Islet precursor cell (in vitro differentiated cells): ENCODE results near the gene STUM.
A peak's percentile ranks its signal among the peaks of the same experiment; 100 is the strongest.

ENCODE experiments used
- DNase-seq: peaks from one replicate; pipeline ENCODE4 v3.0.0-alpha.2; 2018

Gene STUM

DNA sequence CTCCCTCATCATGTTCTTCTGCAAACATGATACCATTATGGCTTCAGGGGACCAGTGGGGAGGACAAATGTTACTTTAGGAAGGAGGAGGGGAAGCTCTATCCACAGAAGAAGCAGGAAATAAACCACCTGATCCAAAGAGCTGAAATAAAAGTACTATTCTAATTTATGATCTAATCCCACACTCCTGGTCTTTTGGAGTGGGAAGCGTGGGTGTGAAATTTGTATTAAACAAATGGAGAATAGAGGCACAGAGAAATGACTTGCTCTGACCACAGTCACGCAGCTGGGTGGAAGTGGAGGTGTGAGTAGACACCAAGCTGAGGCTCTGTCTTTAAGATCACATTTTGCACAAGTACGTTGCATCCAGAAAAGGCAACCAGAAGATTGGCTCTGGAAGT is 14.5 kb upstream of the STUM start:
- DNase-seq: no peak

- DNase-seq: no peak
These were observed 13.9 kb upstream of the STUM start for GRCh38 chr1:226534645-226535044.

DNA sequence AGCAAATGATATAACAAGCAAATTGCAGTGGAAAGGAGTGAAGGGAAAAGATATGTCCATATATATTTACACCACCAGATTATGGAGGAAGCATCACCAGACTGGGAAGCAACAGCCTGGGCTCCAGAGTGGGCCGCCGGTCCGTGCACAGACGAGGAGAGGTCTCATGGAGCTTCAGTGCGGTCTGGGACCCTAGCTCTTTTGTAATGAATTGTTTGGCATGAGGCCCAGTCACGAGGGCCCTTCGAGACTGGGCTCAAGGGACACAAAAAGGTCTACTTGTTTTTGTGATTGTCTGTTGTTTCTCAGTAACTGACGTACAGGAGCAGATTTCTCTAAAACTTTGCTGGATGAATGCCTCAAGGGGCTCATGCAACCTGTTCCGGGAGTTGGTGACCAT is 12.9 kb upstream of the STUM start:
- DNase-seq: no peak

DNA sequence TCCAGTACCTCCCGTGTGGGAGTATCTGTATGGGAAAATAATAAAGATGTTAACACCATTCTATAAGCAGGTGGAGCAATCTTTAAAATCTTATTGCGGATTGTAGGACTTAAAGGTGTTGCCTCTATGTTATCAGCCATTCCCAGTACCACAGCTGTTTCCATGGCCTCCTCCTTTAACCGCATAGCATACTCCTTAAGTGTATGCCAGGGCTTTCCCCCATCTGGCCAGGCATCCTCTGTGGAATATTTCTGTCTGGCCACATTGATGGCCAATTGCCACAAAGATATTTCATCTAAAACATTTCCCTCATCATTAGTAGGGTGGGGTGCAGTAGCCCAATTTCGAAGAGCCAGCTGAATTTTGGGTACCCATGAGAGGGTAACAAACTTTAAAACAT is 7.3 kb upstream of the STUM start:
- DNase-seq: no peak

DNA sequence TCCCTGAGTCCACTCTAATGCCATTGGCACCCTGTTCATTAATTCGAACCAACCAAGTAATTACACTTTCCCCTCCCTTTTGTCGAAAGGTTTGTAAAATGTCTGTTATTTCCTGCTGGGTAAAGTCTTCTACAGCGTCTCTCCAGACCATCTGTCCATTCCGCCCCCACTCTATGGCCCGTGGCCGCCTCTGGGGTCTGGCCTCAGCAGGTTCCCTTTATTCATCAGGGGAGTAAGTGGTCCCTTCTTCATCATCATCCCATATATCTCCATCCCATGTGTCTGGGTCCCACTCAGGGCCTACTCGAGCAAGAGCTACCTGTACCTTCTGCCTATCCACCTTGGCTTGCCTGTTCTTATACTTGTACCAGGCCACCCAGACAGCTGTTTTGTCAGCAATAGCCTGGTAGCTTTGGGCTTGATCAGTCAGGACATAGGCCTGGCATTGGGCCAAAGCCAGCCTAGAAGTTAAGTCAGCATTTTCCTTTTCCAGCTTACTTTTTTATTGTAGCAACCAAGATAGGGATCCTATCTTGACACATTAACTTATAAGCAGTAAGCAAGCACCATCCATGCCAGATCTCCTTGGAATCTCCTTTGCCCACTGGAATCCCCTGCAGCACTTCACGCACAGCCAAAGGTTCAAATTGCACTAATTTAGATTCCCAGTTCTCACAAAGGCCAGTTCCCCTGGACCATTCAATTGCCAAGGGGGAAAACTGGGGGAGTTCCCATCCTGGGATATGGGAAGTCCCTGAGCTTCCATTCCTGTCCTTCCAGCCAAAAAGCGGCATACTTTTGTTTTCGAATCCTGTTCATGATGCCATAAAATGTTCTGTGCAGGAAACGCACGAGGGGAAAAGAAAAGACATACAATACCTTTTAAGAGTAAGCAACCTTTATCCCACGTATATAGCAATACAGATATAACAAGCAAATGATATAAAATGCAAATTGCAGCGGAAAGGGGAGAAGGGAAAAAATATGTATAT is 6.6 kb upstream of the STUM start:
- no peak for DNase-seq

DNA sequence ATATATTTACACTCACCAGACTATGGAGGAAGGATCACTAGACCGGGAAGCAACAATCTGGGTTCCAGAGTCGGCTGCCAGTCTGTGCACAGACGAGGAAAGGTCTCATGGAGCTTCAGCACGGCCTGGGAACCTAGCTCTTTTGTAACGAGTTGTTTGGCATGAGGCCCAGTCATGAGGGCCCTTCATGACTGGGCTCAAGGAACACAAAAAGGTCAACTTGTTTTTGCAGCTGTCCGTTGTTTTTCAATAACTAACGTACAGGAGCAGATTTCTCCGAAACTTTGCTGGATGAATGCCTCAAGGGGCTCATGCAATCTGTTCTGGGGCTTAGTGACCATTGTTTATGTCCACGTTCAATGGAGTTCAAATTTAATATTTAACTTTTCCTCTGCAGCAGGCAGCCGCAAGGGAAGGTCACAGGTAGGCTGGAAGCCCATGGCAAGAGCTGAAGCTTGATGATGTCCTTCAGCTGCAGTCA is 5.9 kb upstream of the STUM start:
- no peak for DNase-seq

GRCh38 chr1:226545836-226546596 is 2.5 kb upstream of the STUM start:
- no peak for DNase-seq

GRCh38 chr1:226546926-226547325 is 1.6 kb upstream of the STUM start:
- no peak for DNase-seq

- DNase-seq: peak; percentile 94
These were observed 791 bp upstream of the STUM start for GRCh38 chr1:226547754-226548191.

GRCh38 chr1:226549094-226549936 is 751 bp downstream of the STUM start:
- no peak for DNase-seq

- DNase-seq: peak; percentile 69
These were observed 1.5 kb downstream of the STUM start for GRCh38 chr1:226549937-226550671.

- DNase-seq: no peak
These were observed 2.1 kb downstream of the STUM start for GRCh38 chr1:226550672-226551041.

GRCh38 chr1:226551299-226551698 is 2.7 kb downstream of the STUM start:
- no peak for DNase-seq

GRCh38 chr1:226552061-226552460 is 3.5 kb downstream of the STUM start:
- no peak for DNase-seq

GRCh38 chr1:226553266-226553923 is 4.8 kb downstream of the STUM start:
- DNase-seq: no peak

DNA sequence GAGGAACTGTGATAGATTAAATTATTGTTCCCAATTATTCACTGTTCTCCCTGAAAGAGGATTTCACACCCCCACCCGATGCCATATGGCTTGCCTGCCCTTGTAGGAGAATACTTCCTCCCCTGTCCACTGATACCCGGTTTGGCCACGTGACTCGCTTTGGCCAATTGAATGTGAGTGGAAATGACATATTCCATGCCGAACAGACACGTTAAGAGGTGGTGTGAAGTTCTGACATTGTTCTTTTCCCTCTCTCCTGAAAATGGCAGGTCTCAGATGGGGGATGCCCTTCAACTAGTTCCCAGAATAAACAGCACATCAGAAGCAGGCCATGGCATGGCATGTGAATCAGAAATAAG is 5.3 kb downstream of the STUM start:
- no peak for DNase-seq

DNA sequence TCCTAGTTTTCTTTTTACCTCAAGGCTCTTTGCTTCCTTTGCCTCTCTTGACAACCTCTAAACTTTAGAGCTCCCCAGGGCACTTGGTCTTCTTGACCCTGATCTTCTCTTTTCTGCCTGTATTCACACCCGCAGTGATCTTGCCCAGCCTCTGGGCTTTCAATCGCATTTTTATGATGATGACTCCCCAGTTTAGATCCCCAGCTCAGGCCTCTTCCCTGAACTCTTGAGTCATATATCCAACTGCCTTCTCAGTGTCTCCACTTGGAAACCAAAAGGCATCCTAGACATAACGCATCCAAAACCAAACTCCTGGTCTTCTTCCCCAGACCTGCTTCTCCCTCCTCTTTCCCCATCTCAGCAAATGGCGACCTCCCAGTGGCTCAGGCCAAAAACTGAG is 6.5 kb downstream of the STUM start:
- DNase-seq: no peak

DNA sequence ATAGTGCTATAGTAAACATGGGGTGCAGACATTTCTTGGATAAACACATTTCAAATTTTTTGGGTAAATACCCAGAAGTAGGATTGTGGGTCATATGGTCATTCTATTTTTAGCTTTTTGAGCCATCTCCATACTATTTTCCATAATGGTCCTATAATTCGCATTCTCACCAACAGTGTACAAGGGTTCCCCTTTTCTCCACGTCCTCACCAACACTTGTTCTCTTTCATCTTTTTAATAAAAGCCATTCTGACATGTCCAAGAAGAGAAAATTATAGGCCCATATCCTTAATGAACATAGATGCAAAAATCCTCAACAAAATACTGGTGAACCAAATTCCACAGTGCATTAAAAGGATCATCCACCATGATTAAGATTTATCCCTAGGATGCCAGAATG is 8.9 kb downstream of the STUM start:
- no peak for DNase-seq

GRCh38 chr1:226558036-226558650 is 9.6 kb downstream of the STUM start:
- DNase-seq: no peak

- DNase-seq: peak; percentile 37
These were observed 11.7 kb downstream of the STUM start for GRCh38 chr1:226560243-226560642.

- DNase-seq: no peak
These were observed 14.4 kb downstream of the STUM start for GRCh38 chr1:226562989-226563388.
